HepG2 (cell line): Measurements from ENCODE around the gene PEA15. TPM values are rescaled to one million over a fixed set of nuclear protein-coding genes. Genes with fewer than 3 reads are reported as not detected.

ENCODE experiments used
- BORCS8-MEF2B ChIP-seq: sonication (generic); formaldehyde crosslinking; IDR thresholded peaks from 2 replicates; pipeline ENCODE4 v1.8.0; 2022; ENCODE audit warnings: mild to moderate bottlenecking, missing genetic modification reagents
- FOXP4 ChIP-seq: sonication (generic); formaldehyde crosslinking; IDR thresholded peaks from 2 replicates; pipeline ENCODE4 v1.4.0; 2020; ENCODE audit warnings: missing genetic modification reagents
- KIAA2018 ChIP-seq: sonication (generic); formaldehyde crosslinking; IDR thresholded peaks from 2 replicates; pipeline ENCODE4 v1.5.0; 2020; ENCODE audit warnings: mild to moderate bottlenecking, missing genetic modification reagents, borderline replicate concordance
- MED13 ChIP-seq: sonication (generic); formaldehyde crosslinking; IDR thresholded peaks from 2 replicates; pipeline ENCODE4 v1.5.0; 2020; ENCODE audit warnings: missing genetic modification reagents
- SOX13 ChIP-seq, 3 experiments: fragments of 450-650 bp in 1 of 3; sonication (generic) in 1 of 3; formaldehyde crosslinking in 1 of 3; IDR thresholded peaks in 2 of 3; conservative IDR thresholded peaks in 1 of 3; 2 replicates each; pipeline versions ENCODE4 v1.5.0 to v1.6.1; 2016 to 2020; ENCODE audit warnings: antibody characterized with exemption in 1 of 3, mild to moderate bottlenecking in 1 of 3, missing compliant biosample characterization in 1 of 3, missing genetic modification reagents in 1 of 3, moderate library complexity in 1 of 3
- ZFP36 ChIP-seq: fragments of 150-350 bp; IDR thresholded peaks from 2 replicates; pipeline ENCODE4 v1.6.1; 2018; ENCODE audit warnings: borderline replicate concordance, low read length, low read depth; ENCODE audit not compliant: partially characterized antibody
- ZNF512B ChIP-seq: sonication (generic); formaldehyde crosslinking; IDR thresholded peaks from 2 replicates; pipeline ENCODE4 v1.5.1; 2020; ENCODE audit warnings: missing genetic modification reagents, mild to moderate bottlenecking, borderline replicate concordance
- ZNF619 ChIP-seq: sonication (generic); formaldehyde crosslinking; IDR thresholded peaks from 2 replicates; pipeline ENCODE4 v1.4.0; 2020; ENCODE audit warnings: mild to moderate bottlenecking, missing genetic modification reagents
- polyA plus RNA-seq, 8 experiments: library from polyadenylated mRNA; depleted of rRNA in 3 of 8; stranded (reverse) in 7 of 8; unstranded in 1 of 8; fragments of >200 nt; fragmentation: Illumina TruSeq in 4 of 8; extraction: Trizol in 4 of 8; gene quantifications; 2 replicates each; pipeline versions ENCODE4 v1.2.1 to v1.2.3, GENCODE V29; 2011 to 2016; ENCODE audit warnings: low read depth in 4 of 8, missing spikeins in 1 of 8, mixed read lengths in 1 of 8; ENCODE audit not compliant: insufficient read depth in 1 of 8
- total RNA-seq, 5 experiments: library from RNA; depleted of rRNA; stranded (reverse); fragments of >200 nt; fragmentation: Illumina TruSeq; extraction: Trizol; gene quantifications; 2 replicates each; pipeline ENCODE4 v1.2.3, GENCODE V29; 2016; ENCODE audit warnings: low read depth in 1 of 5
- TF ChIP-seq, protein P1 (sequence below): sonication (generic); formaldehyde crosslinking; IDR thresholded peaks from 2 replicates; pipeline ENCODE4 v1.4.0; 2020; ENCODE audit warnings: low read depth, missing genetic modification reagents

The PEA15 gene
- total and polyA plus RNA-seq, 2 of the 13 experiments (the other 11 are each of a cell fraction or from before 2014, with no cell fraction given): 12.1 to 35.2 TPM

- no peak for TF ChIP-seq MED13 (CRISPR knock-in tag)
- TF ChIP-seq BORCS8-MEF2B (CRISPR knock-in tag): no peak
- TF ChIP-seq KIAA2018 (CRISPR knock-in tag): no peak
- no peak; the same call in 1 of the 2 replicates for TF ChIP-seq FOXP4 (CRISPR knock-in tag)
- peak; percentile 37; the same call in 1 of the 2 replicates for TF ChIP-seq ZNF512B (CRISPR knock-in tag)
- TF ChIP-seq, protein P1, sequence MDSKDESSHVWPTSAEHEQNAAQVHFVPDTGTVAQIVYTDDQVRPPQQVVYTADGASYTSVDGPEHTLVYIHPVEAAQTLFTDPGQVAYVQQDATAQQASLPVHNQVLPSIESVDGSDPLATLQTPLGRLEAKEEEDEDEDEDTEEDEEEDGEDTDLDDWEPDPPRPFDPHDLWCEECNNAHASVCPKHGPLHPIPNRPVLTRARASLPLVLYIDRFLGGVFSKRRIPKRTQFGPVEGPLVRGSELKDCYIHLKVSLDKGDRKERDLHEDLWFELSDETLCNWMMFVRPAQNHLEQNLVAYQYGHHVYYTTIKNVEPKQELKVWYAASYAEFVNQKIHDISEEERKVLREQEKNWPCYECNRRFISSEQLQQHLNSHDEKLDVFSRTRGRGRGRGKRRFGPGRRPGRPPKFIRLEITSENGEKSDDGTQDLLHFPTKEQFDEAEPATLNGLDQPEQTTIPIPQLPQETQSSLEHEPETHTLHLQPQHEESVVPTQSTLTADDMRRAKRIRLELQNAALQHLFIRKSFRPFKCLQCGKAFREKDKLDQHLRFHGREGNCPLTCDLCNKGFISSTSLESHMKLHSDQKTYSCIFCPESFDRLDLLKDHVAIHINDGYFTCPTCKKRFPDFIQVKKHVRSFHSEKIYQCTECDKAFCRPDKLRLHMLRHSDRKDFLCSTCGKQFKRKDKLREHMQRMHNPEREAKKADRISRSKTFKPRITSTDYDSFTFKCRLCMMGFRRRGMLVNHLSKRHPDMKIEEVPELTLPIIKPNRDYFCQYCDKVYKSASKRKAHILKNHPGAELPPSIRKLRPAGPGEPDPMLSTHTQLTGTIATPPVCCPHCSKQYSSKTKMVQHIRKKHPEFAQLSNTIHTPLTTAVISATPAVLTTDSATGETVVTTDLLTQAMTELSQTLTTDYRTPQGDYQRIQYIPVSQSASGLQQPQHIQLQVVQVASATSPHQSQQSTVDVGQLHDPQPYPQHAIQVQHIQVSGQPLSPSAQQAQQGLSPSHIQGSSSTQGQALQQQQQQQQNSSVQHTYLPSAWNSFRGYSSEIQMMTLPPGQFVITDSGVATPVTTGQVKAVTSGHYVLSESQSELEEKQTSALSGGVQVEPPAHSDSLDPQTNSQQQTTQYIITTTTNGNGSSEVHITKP (CRISPR knock-in tag): 0 out of 2 replicates have a peak, but pooled peaks have one; percentile 36
- no peak for TF ChIP-seq ZFP36
- TF ChIP-seq ZNF619 (CRISPR knock-in tag): no peak
- TF ChIP-seq SOX13 (IDR thresholded peaks at IDR 0.05): no peak
- TF ChIP-seq SOX13 (CRISPR knock-in tag; conservative IDR thresholded peaks at IDR 0.05 in 1 of 2, IDR thresholded peaks at IDR 0.05 in 1 of 2): peak in 1 of 2 experiments; percentile 21; a peak in 1 of 4 replicates
These were observed 11.9 kb upstream of the PEA15 start (continued) for GRCh38 chr1:160193091-160193819.
